ENCODE results near the gene EEF1E1.

- TF ChIP-seq CTCF (IDR thresholded peaks at IDR 0.05) (no peak), POLR2A (IDR thresholded peaks at IDR 0.05) (no peak)
Measured at GRCh38 chr6:8075704-8076103, 26.6 kb downstream of the EEF1E1 start.

All from body of pancreas (tissue), 4 donors.